ENCODE measurements around the gene ETV5.

DNA sequence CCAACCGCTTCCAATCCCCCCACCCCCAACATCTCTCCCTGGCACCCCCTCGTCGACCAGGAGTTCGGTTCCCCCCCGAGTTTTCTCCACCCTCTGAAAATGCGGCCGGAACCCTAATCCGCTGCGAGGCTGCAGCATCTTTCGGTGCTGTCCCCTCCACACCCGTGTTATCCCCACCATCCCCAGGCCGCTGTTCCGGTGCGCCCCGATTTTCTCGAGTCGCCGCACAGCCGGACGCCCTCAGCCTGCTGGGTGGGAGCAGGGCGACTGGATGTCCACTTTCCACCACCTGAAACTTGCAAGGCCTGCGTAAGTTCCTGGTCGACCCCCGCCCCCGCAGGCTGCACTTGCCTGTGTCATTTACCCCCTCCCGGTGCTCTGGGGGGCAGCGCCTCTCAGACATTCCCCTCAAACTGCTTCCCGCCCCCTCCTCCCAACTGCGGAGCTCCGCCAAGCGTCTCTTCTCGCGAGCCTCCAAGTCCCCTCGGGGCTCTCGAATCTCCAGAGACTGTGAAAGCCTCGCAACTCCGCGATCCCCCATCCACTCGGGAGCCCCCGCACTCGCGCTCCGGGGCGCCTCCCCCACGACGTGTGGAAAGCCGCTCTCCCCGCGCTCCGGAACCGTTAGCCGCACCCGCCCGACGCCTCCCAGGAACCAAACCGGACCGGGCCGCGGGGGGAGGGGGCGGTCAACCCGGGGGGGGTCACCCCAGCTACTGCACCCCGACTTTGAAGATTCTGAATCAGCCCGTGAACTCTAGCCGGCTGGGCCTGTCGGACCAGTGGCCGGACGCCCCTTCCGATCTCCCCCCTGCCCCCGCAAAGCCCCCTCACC, 566 bp downstream of the ETV5 start:
- no peak for TF ChIP-seq CTCF (conservative IDR thresholded peaks at IDR 0.05 in 1 of 2, IDR thresholded peaks at IDR 0.05 in 1 of 2; ENCODE audit: low read depth in 1 of 2, low read length in 2 of 2)
- no peak for TF ChIP-seq EZH2 (IDR thresholded peaks at IDR 0.05; ENCODE audit: low read length, missing control alignments)

All from fibroblast of lung (primary cell).